Glutamatergic neuron (in vitro differentiated cells): ENCODE data around the gene RAB13. TPM values are rescaled to one million over a fixed set of nuclear protein-coding genes. Genes with fewer than 3 reads are reported as not detected.
A peak's percentile ranks its signal among the peaks of the same experiment; 100 is the strongest.

ENCODE experiments used
- DNase-seq: peaks from one replicate; pipeline ENCODE4 v3.0.0; 2022
- H3K27ac Mint-ChIP-seq: one replicate; pipeline ENCODE4 v1.8.0; 2020; ENCODE audit warnings: mild to moderate bottlenecking, mixed read lengths, inconsistent platforms; ENCODE audit not compliant: unreplicated experiment
- H3K27me3 Mint-ChIP-seq: one replicate; pipeline ENCODE4 v1.8.0; 2020; ENCODE audit warnings: mild to moderate bottlenecking, moderate library complexity, mixed read lengths, inconsistent platforms; ENCODE audit not compliant: unreplicated experiment
- H3K36me3 Mint-ChIP-seq: one replicate; pipeline ENCODE4 v1.8.0; 2020; ENCODE audit warnings: mild to moderate bottlenecking, mixed read lengths, inconsistent platforms; ENCODE audit not compliant: unreplicated experiment
- H3K4me1 Mint-ChIP-seq: one replicate; pipeline ENCODE4 v1.8.0; 2020; ENCODE audit warnings: mild to moderate bottlenecking, low read depth, mixed read lengths, inconsistent platforms; ENCODE audit not compliant: unreplicated experiment
- H3K4me3 Mint-ChIP-seq: one replicate; pipeline ENCODE4 v1.8.0; 2020; ENCODE audit warnings: mild to moderate bottlenecking, mixed read lengths, inconsistent platforms; ENCODE audit not compliant: unreplicated experiment
- H3K9me3 Mint-ChIP-seq: one replicate; pipeline ENCODE4 v1.8.0; 2020; ENCODE audit warnings: mild to moderate bottlenecking, moderate library complexity, mixed read lengths, inconsistent platforms; ENCODE audit not compliant: unreplicated experiment
- CTCF ChIP-seq: fragments of 200-600 bp; sonication (generic); IDR thresholded peaks from one replicate; pipeline ENCODE4 v1.5.0; 2021; ENCODE audit not compliant: partially characterized antibody, unreplicated experiment
- total RNA-seq: library from RNA; stranded (reverse); fragmentation: NEBNext Ultra II Directional; extraction: Animal tissue kit (Norgen Biotek cat#: 25700); gene quantifications from one replicate; pipeline ENCODE4 v1.2.1, GENCODE V29; 2021; ENCODE audit not compliant: unreplicated experiment

Gene RAB13
- total RNA-seq, 1 donor from 2014 or later, result 29.9 TPM

DNA sequence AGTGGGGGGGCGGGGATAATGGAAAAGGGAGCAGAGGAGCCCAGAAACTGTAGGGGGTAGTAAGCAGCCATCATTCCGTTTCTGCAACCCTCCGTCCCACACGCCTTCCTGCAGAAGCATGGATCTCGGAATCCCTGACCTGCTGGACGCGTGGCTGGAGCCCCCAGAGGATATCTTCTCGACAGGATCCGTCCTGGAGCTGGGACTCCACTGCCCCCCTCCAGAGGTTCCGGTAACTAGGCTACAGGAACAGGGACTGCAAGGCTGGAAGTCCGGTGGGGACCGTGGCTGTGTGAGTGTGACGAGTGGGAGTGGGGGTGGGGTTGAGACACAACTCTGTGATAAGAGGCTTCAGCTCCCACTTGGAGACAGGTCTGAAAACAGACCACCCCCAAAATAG lies 17.7 kb downstream of the RAB13 start:
- no peak for TF ChIP-seq CTCF
- no peak for DNase-seq
- H3K4me3 Mint-ChIP-seq, result peak overlapping the region; percentile 97
- H3K9me3 Mint-ChIP-seq, result peaks cover 13% of the 10 kb centered on the region
- peaks cover 15% of the 10 kb centered on the region for H3K4me1 Mint-ChIP-seq
- H3K27me3 Mint-ChIP-seq, result peaks cover 18% of the 10 kb centered on the region
- H3K36me3 Mint-ChIP-seq, result no peaks in the 10 kb centered on the region
- H3K27ac Mint-ChIP-seq, result peak overlapping the region; percentile 98

DNA sequence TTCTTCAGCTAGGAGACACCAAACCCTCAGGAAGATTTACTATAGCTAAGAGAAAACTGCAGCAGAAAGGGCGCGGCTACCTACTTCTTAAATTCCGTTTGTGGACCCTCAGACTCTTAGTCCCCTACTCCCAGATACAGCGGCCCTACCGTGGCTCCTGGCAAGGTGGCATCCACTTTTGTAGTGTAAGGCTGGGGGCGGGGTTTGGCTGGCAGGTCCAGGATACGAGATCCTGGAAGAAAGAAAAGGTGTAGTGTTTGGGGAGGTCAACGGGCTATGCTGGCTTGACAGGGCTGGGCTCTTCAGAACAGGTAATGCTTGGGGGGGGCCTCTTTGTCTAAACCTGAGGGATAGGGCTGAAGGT lies 18.2 kb downstream of the RAB13 start:
- H3K27ac Mint-ChIP-seq, result peak overlapping the region; percentile 98
- peaks cover 15% of the 10 kb centered on the region for H3K4me1 Mint-ChIP-seq
- peaks cover 18% of the 10 kb centered on the region for H3K27me3 Mint-ChIP-seq
- TF ChIP-seq CTCF, result peak; percentile 5
- no peaks in the 10 kb centered on the region for H3K36me3 Mint-ChIP-seq
- peak overlapping the region; percentile 97 for H3K4me3 Mint-ChIP-seq
- H3K9me3 Mint-ChIP-seq, result peaks cover 13% of the 10 kb centered on the region
- no peak for DNase-seq

GRCh38 chr1:153967107-153967999 lies 18.8 kb downstream of the RAB13 start, which contains the start of gene CREB3L4:
Gene CREB3L4, plus strand, starts transcription at chr1:153967902. Its CDS starts 624 bp downstream, at chr1:153968526.
- H3K9me3 Mint-ChIP-seq, result peaks cover 13% of the 10 kb centered on the region
- peak within 1 kb of the TSS; percentile 97 for H3K4me3 Mint-ChIP-seq
- peak within 1 kb of the TSS; percentile 98 for H3K27ac Mint-ChIP-seq
- no peaks in the 10 kb centered on the region for H3K36me3 Mint-ChIP-seq
- peaks cover 19% of the 10 kb centered on the region for H3K4me1 Mint-ChIP-seq
- TF ChIP-seq CTCF, result peak; percentile 20
- peaks cover 19% of the 10 kb centered on the region for H3K27me3 Mint-ChIP-seq
- peak; percentile 90 for DNase-seq

DNA sequence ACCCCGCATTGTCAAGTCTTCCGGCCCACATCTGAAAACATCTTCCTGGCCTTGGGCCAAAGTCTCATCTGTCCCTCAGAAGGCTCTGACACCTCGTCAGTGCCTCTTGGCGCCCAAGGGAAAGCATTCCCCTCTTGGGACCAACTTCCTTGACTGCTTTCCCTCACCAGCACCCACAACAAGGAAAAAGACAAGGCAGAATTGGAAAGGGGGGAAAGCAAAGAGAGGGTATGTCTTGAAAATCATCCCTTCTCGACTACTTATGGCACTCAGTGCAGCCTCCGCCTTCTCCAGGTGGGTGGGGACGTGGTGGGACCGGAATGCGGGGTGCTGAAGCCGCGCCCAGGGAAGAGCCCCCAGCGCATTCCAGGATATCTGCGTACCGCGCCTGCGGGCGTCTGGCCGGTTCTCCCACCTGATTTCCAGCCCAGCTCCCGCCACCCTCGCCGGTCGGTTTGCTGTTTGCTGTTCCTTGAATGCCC lies 22.2 kb downstream of the RAB13 start:
- Mint-ChIP-seq H3K36me3 (no peaks in the 10 kb centered on the region), H3K27me3 (peaks cover 24% of the 10 kb centered on the region), H3K27ac (peak overlapping the region; percentile 99), H3K4me3 (peak overlapping the region; percentile 96), H3K9me3 (peaks cover 13% of the 10 kb centered on the region), H3K4me1 (peaks cover 31% of the 10 kb centered on the region)
- peak; percentile 50 for DNase-seq
- no peak for TF ChIP-seq CTCF
